SK-N-SH treated with all-trans-retinoic acid at 6 μM for 48 hours (cell line): ENCODE measurements around the gene SORL1-AS1.

Experiments used
- ATAC-seq: fragments of 200-7000 bp; cut with Tn5 transposase; 3 replicates; pipeline ENCODE4 v1.9.1; 2020; ENCODE audit warnings: mild to moderate bottlenecking, moderate library complexity
- ARNTL ChIP-seq: fragments of 450-650 bp; formaldehyde crosslinking; IDR thresholded peaks from 2 replicates; pipeline ENCODE4 v1.5.0; 2020; ENCODE audit warnings: low read depth, mild to moderate bottlenecking, moderate library complexity, borderline replicate concordance
- CREB5 ChIP-seq: fragments of 250-450 bp; sonication (Bioruptor Pico); IDR thresholded peaks from 2 replicates; pipeline ENCODE4 v1.5.1; 2020; ENCODE audit warnings: low read depth, mild to moderate bottlenecking, moderate library complexity
- CSRNP3 ChIP-seq: fragments of 250-450 bp; sonication (Bioruptor Pico); IDR thresholded peaks from 2 replicates; pipeline ENCODE4 v1.5.1; 2021; ENCODE audit warnings: mild to moderate bottlenecking, moderate library complexity
- ESRRG ChIP-seq: fragments of 250-450 bp; sonication (Bioruptor Pico); IDR thresholded peaks from 2 replicates; pipeline ENCODE4 v1.6.1; 2021; ENCODE audit warnings: mild to moderate bottlenecking
- GLIS3 ChIP-seq: fragments of 250-450 bp; sonication (Bioruptor Pico); IDR thresholded peaks from 2 replicates; pipeline ENCODE4 v1.5.0; 2020; ENCODE audit warnings: mild to moderate bottlenecking, moderate library complexity
- ISL1 ChIP-seq: fragments of 250-450 bp; sonication (Bioruptor Pico); IDR thresholded peaks from 2 replicates; pipeline ENCODE4 v2.1.2; 2022; ENCODE audit warnings: mild to moderate bottlenecking, moderate library complexity
- OSR1 ChIP-seq: fragments of 250-450 bp; sonication (Bioruptor Pico); IDR thresholded peaks from 2 replicates; pipeline ENCODE4 v1.8.0; 2022; ENCODE audit warnings: moderate library complexity, mild to moderate bottlenecking, inconsistent platforms
- PATZ1 ChIP-seq: fragments of 250-450 bp; sonication (Bioruptor Pico); IDR thresholded peaks from 2 replicates; pipeline ENCODE4 v1.8.0; 2020; ENCODE audit warnings: mild to moderate bottlenecking, moderate library complexity, borderline replicate concordance
- POU6F1 ChIP-seq: fragments of 250-450 bp; sonication (Bioruptor Pico); IDR thresholded peaks from 2 replicates; pipeline ENCODE4 v1.8.0; 2021; ENCODE audit warnings: low read depth, mild to moderate bottlenecking, moderate library complexity, borderline replicate concordance
- PPARA ChIP-seq: fragments of 250-450 bp; sonication (Bioruptor Pico); IDR thresholded peaks from 2 replicates; pipeline ENCODE4 v1.5.0; 2020; ENCODE audit warnings: mild to moderate bottlenecking, borderline replicate concordance
- RARB ChIP-seq: fragments of 250-450 bp; sonication (Bioruptor Pico); IDR thresholded peaks from 2 replicates; pipeline ENCODE4 v1.8.0; 2021; ENCODE audit warnings: mild to moderate bottlenecking, moderate library complexity
- SNAI2 ChIP-seq: fragments of 250-450 bp; sonication (Bioruptor Pico); IDR thresholded peaks from 2 replicates; pipeline ENCODE4 v1.5.0; 2020; ENCODE audit warnings: mild to moderate bottlenecking, moderate library complexity
- TOX ChIP-seq: fragments of 250-450 bp; sonication (Bioruptor Pico); IDR thresholded peaks from 2 replicates; pipeline ENCODE4 v1.8.0; 2021; ENCODE audit warnings: mild to moderate bottlenecking, moderate library complexity, borderline replicate concordance
- TSHZ2 ChIP-seq: fragments of 250-450 bp; sonication (Bioruptor Pico); IDR thresholded peaks from 2 replicates; pipeline ENCODE4 v1.5.0; 2020; ENCODE audit warnings: mild to moderate bottlenecking, moderate library complexity
- ZC3H10 ChIP-seq: fragments of 250-450 bp; sonication (Bioruptor Pico); IDR thresholded peaks from 2 replicates; pipeline ENCODE4 v1.5.1; 2021; ENCODE audit warnings: mild to moderate bottlenecking, moderate library complexity
- ZFP3 ChIP-seq: fragments of 250-450 bp; sonication (Bioruptor Pico); IDR thresholded peaks from 2 replicates; pipeline ENCODE4 v1.5.0; 2020; ENCODE audit warnings: mild to moderate bottlenecking, moderate library complexity
- ZFP30 ChIP-seq: fragments of 450-650 bp; formaldehyde crosslinking; IDR thresholded peaks from 2 replicates; pipeline ENCODE4 v1.5.0; 2022; ENCODE audit warnings: mild to moderate bottlenecking, moderate library complexity
- ZNF565 ChIP-seq: fragments of 450-650 bp; formaldehyde crosslinking; conservative IDR thresholded peaks from 2 replicates; pipeline ENCODE4 v1.5.0; 2020; ENCODE audit warnings: low read depth, mild to moderate bottlenecking, moderate library complexity
- ZNF70 ChIP-seq: fragments of 450-650 bp; formaldehyde crosslinking; IDR thresholded peaks from 2 replicates; pipeline ENCODE4 v1.5.0; 2020; ENCODE audit warnings: mild to moderate bottlenecking, moderate library complexity
- ZNF8 ChIP-seq: fragments of 450-650 bp; formaldehyde crosslinking; IDR thresholded peaks from 2 replicates; pipeline ENCODE4 v1.5.0; 2020; ENCODE audit warnings: mild to moderate bottlenecking, moderate library complexity

SORL1-AS1 gene

GRCh38 chr11:121461843-121462242 is 9.1 kb upstream of the SORL1-AS1 start:
- TF ChIP-seq ZC3H10 (CRISPR knock-in tag) (no peak), CREB5 (CRISPR knock-in tag) (no peak), ISL1 (CRISPR knock-in tag) (no peak), ZNF70 (CRISPR knock-in tag) (no peak), ZFP30 (no peak), OSR1 (CRISPR knock-in tag) (no peak), ESRRG (CRISPR knock-in tag) (no peak), PATZ1 (CRISPR knock-in tag) (no peak), ZNF8 (CRISPR knock-in tag) (no peak), RARB (CRISPR knock-in tag) (no peak), ZNF565 (CRISPR knock-in tag) (no peak)
- no peak for ATAC-seq

GRCh38 chr11:121460941-121461514 is 8.3 kb upstream of the SORL1-AS1 start:
- no peak for ATAC-seq
- TF ChIP-seq TSHZ2 (CRISPR knock-in tag) (no peak), GLIS3 (CRISPR knock-in tag) (no peak), TOX (no peak), RARB (CRISPR knock-in tag) (no peak), ARNTL (CRISPR knock-in tag) (no peak), SNAI2 (CRISPR knock-in tag) (no peak), ZNF70 (CRISPR knock-in tag) (no peak), ZNF8 (CRISPR knock-in tag) (no peak), ZC3H10 (CRISPR knock-in tag) (no peak), ISL1 (CRISPR knock-in tag) (no peak)

GRCh38 chr11:121459413-121460017 is 6.7 kb upstream of the SORL1-AS1 start:
- TF ChIP-seq ZFP3 (CRISPR knock-in tag) (no peak), SNAI2 (CRISPR knock-in tag) (no peak), ZC3H10 (CRISPR knock-in tag) (no peak), ARNTL (CRISPR knock-in tag) (no peak), ISL1 (CRISPR knock-in tag) (no peak), CSRNP3 (CRISPR knock-in tag) (no peak), TSHZ2 (CRISPR knock-in tag) (no peak), ZNF70 (CRISPR knock-in tag) (no peak), PATZ1 (CRISPR knock-in tag) (no peak), POU6F1 (no peak), PPARA (CRISPR knock-in tag) (no peak), CREB5 (CRISPR knock-in tag) (no peak), ZNF565 (CRISPR knock-in tag) (no peak)
- TF ChIP-seq, all 23 proteins: peak for 0
- ATAC-seq = no peak
